OCI-LY7 (cell line): ENCODE results near the gene CHRD.

Experiments used
- EZH2phosphoT487 ChIP-seq: fragments of 200-600 bp; sonication (generic); IDR thresholded peaks from 2 replicates; pipeline ENCODE4 v1.6.1; 2018; ENCODE audit warnings: low read depth, borderline replicate concordance, mild to moderate bottlenecking, mixed run types, antibody characterized with exemption, low read length, moderate library complexity, mixed read lengths
- TF ChIP-seq, protein P1 (sequence below): fragments of 200-600 bp; sonication (generic); conservative IDR thresholded peaks from 2 replicates; pipeline ENCODE4 v1.5.1; 2014; ENCODE audit warnings: mild to moderate bottlenecking, antibody characterized with exemption, low read length, moderate library complexity, mixed read lengths

DNA sequence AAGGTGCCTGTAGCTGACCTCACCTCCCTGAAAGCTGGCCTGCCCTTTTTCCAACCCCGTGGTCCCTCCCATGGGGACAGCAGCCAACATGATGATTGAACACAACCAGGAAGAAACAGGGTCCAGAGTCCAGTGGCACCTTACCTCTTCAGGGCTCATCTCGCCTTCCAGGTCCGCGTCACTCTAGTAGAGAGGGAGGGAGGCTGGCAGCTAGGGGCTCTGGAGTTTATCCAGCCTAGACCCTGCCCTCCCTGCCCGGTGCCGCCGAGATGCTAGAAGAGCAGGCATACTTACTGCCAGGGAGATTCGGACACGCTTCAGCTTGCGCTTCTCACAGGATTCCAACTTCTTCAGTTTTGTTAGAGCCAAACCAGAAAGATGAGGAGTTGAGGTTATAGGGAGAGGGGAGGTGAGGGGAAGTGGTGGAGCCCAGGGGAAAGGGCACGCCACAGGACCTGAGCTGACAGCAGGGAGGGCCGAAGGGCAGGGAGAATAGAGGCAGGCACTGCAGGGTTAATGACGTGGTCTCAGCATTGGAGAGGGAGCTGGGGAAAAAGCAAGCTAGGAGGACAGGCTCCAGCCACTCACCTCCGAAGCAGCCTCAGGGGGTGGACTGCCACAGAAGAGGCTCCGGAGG is 27.6 kb upstream of the CHRD start:
- TF ChIP-seq, protein P1, sequence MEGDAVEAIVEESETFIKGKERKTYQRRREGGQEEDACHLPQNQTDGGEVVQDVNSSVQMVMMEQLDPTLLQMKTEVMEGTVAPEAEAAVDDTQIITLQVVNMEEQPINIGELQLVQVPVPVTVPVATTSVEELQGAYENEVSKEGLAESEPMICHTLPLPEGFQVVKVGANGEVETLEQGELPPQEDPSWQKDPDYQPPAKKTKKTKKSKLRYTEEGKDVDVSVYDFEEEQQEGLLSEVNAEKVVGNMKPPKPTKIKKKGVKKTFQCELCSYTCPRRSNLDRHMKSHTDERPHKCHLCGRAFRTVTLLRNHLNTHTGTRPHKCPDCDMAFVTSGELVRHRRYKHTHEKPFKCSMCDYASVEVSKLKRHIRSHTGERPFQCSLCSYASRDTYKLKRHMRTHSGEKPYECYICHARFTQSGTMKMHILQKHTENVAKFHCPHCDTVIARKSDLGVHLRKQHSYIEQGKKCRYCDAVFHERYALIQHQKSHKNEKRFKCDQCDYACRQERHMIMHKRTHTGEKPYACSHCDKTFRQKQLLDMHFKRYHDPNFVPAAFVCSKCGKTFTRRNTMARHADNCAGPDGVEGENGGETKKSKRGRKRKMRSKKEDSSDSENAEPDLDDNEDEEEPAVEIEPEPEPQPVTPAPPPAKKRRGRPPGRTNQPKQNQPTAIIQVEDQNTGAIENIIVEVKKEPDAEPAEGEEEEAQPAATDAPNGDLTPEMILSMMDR: no peak
- TF ChIP-seq EZH2phosphoT487: no peak
